CD1c-positive myeloid dendritic cell (primary cell): ENCODE data around the gene SNX4.
"Not testable (repeated sequence)": the region's sequence is repeated elsewhere in the genome, so short reads cannot be mapped to it uniquely, and the experiment has no call there.

Source experiments
- DNase-seq: peaks from one replicate; pipeline ENCODE4 v3.0.0-alpha.2; 2016; ENCODE audit errors: extremely low spot score

SNX4 gene

GRCh38 chr3:125462722-125463299 lies 57.2 kb downstream of the SNX4 start:
- no peak for DNase-seq

DNA sequence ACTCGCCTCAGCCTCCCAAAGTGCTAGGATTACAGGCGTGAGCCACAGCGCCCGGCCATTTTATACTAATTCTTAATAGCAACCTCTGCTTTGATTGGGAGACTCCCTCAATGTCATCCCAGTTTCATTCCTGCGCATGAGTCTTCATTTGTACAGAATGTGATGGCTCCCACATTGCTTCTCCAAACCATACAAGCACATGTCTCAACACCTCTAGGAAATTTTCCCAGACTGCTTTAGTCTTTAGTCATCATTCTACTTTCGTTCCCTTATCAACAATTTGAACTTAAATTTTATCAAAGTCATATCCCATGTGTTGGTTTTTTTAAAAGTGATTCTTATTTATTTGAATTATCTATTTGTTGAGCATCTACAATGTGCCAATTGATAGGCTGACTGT lies 58.1 kb downstream of the SNX4 start:
- no peak for DNase-seq

GRCh38 chr3:125460233-125460632 lies 59.8 kb downstream of the SNX4 start:
- DNase-seq = no peak

DNA sequence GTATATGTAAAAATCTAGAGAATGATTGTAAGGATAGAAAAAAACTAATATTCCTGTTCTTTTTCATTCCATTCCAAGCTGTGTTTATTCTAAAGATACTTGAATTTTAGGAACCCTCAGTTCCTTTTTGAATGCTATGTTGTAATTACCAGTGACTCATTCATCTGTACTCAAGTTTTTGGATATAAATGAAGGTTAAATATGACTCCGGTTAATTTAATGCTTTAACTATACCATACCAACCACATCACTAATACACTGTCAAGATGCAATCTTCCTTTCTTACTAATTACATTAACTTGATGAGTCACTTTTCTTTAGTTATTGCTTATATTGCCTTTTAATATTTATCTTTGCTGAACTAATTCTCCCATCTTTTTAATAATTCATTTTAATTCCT lies 76.1 kb downstream of the SNX4 start:
- peak; percentile 48 for DNase-seq

DNA sequence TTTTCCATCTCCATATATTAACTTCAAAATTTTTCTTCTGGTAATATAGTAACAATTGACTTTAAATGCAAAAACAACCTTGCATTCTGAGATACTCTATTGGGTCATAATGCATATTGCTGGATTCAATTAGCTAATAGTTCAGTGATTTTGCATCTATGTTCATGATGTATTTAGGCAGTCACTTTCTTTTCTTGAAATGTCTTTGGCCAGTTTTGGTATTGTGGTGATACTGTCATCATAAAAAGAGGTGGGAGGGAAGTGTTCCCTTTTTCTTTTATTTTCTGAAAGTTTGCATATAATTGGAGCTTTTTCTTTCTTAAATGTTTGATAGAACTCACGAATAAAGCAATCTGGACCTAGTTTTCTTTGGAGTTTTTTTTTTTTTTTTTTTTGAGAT lies 77.5 kb downstream of the SNX4 start:
- peak; percentile 31 for DNase-seq

- no peak for DNase-seq
Observed at GRCh38 chr3:125440970-125441369, 79.0 kb downstream of the SNX4 start.

DNA sequence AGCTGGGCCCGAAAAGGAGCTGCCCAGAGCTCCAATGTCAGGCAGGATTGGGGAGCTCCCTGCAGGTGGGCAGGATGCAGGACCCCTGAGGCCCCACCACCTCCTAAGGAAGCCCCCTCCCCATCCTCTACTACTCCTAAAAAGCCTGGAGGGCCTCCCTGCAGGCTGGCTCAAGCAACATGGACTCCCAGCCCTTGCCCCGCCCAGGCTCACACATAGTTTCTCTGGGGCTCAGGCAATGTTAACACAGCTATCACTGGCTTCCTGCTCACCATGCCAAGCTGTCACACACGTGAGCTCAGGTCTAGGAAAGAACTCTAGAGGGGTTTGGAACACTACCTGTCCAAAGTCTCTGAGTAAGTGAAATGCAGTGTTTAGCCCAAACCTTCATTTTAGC lies 79.4 kb downstream of the SNX4 start:
- DNase-seq = no peak

GRCh38 chr3:125437631-125438435 lies 82.2 kb downstream of the SNX4 start:
- DNase-seq = peak; percentile 69

GRCh38 chr3:125436921-125437320 lies 83.1 kb downstream of the SNX4 start:
- DNase-seq = no peak

DNA sequence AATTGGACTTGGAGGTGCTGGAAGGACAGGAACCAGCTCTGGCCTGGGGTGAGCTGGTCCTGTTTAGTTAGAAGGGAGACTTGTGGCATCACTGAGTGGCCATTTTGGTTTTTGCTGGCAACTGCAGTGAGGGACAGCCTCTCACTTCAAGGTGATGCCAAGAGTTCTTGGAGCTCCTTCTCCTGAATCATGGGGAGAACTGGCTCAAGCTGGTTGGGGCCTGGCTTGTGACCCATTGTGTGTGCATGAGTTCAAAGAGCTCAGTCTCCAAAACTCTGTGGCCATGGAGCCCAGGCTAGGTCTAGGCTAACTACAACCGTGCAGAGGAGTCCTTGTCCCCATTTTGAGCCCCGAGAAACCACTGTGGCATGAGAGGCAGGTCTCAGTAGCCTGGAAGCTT lies 84.8 kb downstream of the SNX4 start:
- no peak for DNase-seq

DNA sequence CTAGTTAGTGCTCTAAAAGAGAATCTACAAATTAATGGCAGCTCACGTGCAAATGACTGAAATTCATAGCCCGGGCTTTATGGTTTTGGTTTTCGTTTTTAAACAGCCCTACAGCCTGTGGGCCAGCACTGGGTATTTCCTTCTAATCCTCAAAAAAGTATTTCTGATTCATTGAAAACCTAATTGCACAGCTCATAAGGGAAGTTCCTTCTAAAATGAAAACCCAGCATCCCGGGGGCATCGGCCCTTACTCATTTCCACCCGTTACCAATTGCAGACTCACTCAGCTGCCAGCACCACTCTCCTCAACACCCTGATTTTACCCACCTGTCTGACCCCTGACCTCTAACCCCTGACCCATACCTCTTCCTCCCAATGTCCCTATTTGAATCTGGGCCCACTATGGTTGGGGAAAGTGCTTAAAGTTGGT lies 85.4 kb downstream of the SNX4 start:
- DNase-seq = no peak

DNA sequence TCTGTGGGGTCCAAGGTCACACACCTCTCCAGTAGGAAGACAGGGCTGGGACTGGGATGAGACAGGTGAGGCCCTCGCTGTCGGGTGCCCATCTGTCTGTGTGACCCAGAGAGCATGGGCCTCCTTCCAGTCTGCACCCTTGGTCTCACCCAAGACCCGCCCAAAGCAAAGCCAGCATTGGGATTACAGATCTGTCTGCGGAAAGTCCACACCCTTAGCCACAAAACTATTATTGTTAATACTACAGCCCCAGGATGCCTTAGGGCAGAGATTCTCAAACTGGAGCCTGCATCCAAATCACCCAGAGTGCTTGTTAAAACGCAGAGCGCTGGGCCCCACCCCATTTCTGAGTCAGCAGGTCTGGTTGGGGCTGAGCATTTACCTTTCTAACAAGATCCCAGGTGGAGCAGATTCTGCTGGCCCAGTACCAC lies 86.4 kb downstream of the SNX4 start:
- DNase-seq = no peak

DNA sequence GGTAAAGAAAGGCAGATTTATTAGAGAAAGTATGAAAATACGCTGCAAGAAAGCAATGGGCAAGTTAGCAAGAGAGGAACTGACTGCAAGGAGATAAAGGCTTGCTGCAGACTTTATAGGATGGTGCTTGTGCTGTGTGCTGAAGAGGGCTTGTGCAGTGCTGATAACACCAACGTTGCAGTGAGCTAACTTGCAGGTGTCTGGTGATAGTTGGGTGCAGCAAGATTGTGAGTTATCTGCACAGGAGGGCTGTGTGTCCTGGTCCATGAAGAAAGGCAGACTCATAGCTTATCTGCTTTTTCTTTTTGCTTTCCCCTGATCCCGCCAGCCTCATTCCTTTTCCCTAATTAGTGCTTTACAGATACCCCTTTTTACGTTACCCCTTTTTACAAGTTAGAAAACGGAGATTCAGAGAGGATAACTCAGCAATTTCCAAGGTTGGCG lies 86.9 kb downstream of the SNX4 start:
- no peak for DNase-seq

GRCh38 chr3:125431912-125432790 lies 87.9 kb downstream of the SNX4 start:
- DNase-seq = no peak

- DNase-seq = no peak
Observed at GRCh38 chr3:125431391-125431790, 88.6 kb downstream of the SNX4 start.

DNA sequence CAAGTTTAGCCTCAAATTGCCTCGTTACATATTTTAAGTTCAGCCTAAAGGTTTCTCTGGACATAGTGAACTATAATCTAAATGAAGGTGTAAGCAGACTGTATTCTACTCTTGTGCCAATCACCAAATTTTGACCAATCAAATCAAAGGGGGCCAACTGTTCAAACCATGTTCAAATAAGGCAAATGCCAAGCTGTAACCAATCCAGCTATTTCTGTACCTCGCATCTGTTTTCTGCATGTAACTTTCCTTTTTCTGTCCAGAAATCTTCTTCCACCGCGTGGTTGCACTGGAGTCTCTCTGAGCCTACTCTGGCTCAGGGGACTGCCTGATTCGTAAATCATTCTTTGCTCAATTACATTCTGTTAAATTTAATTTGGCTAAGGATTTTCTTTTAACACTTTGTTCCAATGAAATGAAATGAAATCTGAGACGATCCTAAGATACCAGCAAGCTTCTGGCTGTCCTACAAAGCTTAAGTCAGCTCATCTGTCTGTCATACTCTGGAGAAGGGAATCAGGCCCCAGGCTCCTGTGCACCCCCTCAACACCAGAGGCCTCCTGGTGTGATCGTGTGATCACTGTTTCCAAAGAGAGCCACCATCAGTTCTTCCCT lies 91.7 kb downstream of the SNX4 start:
- DNase-seq = no peak

GRCh38 chr3:125418306-125418705 lies 101.7 kb downstream of the SNX4 start:
- DNase-seq = no peak

DNA sequence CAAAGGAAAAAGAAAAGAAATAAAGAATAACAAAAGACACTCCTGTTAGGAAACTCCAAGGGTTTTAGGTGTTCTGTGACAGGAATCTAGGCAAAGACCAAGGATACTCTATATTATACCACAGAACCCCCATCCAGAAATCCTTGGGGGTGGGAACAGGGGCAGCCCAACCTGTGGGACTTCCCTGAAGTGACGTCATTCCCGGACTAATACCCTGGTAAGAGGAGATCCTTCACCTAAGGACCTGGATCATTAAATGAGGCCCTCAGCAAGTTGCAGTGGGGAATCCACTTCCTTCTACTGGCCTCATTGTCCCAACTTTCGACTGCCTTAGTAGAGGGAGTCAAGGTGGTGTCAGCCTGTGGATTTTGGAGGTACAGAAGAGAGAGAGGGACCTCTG lies 103.8 kb downstream of the SNX4 start:
- no peak for DNase-seq

GRCh38 chr3:125414669-125415068 lies 105.3 kb downstream of the SNX4 start:
- no peak for DNase-seq

GRCh38 chr3:125410922-125411321 lies 109.1 kb downstream of the SNX4 start:
- no peak for DNase-seq

- DNase-seq = no peak
Observed at GRCh38 chr3:125406070-125406469, 113.9 kb downstream of the SNX4 start.

GRCh38 chr3:125405515-125405914 lies 114.5 kb downstream of the SNX4 start:
- DNase-seq = not testable (repeated sequence)
